Caco-2 (cell line): ENCODE measurements around the gene HTR3C. TPM values are rescaled to one million over a fixed set of nuclear protein-coding genes. Genes with fewer than 3 reads are reported as not detected.

Experiments used
- BruUV-seq: library from RNA; stranded (reverse); fragments of 400-500 nt; replicated peaks from 2 replicates; lab custom pipeline; 2021; lab: Mats Ljungman, UMichigan
- CTCF ChIA-PET: fragments of 300-600 bp; sonication (Branson Sonifier 250); formaldehyde crosslinking; loops from one replicate; lab custom pipeline; 2022; ENCODE audit warnings: antibody characterized with exemption; lab: Charles Lee
- POLR2A ChIA-PET: fragments of 300-600 bp; sonication (Branson Sonifier 250); formaldehyde crosslinking; loops from one replicate; lab custom pipeline; 2022; ENCODE audit warnings: antibody characterized with exemption; lab: Charles Lee
- DNase-seq, 2 experiments: peaks; one replicate each; pipeline versions ENCODE4 v3.0.0 to v3.0.0-alpha.2; 2020 to 2022
- H3K27me3 ChIP-seq: replicated peaks from 2 replicates; pipeline ENCODE4 v1.6.0; 2011; ENCODE audit warnings: low read length; ENCODE audit not compliant: control insufficient read depth, insufficient read depth
- H3K36me3 ChIP-seq: 2 replicates; pipeline ENCODE4 v1.5.1; 2011; ENCODE audit warnings: low read length; ENCODE audit not compliant: control insufficient read depth, insufficient read depth
- H3K4me1 ChIP-seq: fragments of 250-450 bp; sonication (Bioruptor Pico); 2 replicates; pipeline ENCODE4 v1.5.1; 2020; ENCODE audit warnings: mild to moderate bottlenecking
- H3K4me3 ChIP-seq: 2 replicates; pipeline ENCODE4 v1.5.1; 2011; ENCODE audit warnings: low read depth, mild to moderate bottlenecking, control low read depth, low read length
- H3K9me3 ChIP-seq: fragments of 250-450 bp; sonication (Bioruptor Pico); 2 replicates; pipeline ENCODE4 v1.5.1; 2020; ENCODE audit warnings: mild to moderate bottlenecking, moderate library complexity
- H3K27ac Mint-ChIP-seq: one replicate; pipeline ENCODE4 v1.8.0; 2022; ENCODE audit warnings: mixed read lengths; ENCODE audit not compliant: unreplicated experiment
- H3K27me3 Mint-ChIP-seq: one replicate; pipeline ENCODE4 v1.8.0; 2022; ENCODE audit warnings: mixed read lengths; ENCODE audit not compliant: insufficient read depth, unreplicated experiment
- H3K36me3 Mint-ChIP-seq: one replicate; pipeline ENCODE4 v1.8.0; 2022; ENCODE audit warnings: mild to moderate bottlenecking, mixed read lengths; ENCODE audit not compliant: insufficient read depth, unreplicated experiment
- H3K4me1 Mint-ChIP-seq: one replicate; pipeline ENCODE4 v1.8.0; 2022; ENCODE audit warnings: low read depth, mixed read lengths; ENCODE audit not compliant: unreplicated experiment
- H3K4me3 Mint-ChIP-seq: one replicate; pipeline ENCODE4 v1.8.0; 2022; ENCODE audit warnings: mild to moderate bottlenecking, moderate library complexity, mixed read lengths; ENCODE audit not compliant: unreplicated experiment
- H3K9me3 Mint-ChIP-seq: one replicate; pipeline ENCODE4 v1.8.0; 2022; ENCODE audit warnings: mixed read lengths; ENCODE audit not compliant: unreplicated experiment
- CTCF ChIP-seq, 2 experiments: fragments of 200-600 bp in 1 of 2; IDR thresholded peaks; 1 replicate in 1 of 2; 2 replicates in 1 of 2; pipeline versions ENCODE4 v1.5.1 to v1.8.0; 2011 to 2022; ENCODE audit warnings: antibody characterized with exemption in 1 of 2, control low read depth in 1 of 2, inconsistent platforms in 1 of 2, low read depth in 1 of 2, low read length in 1 of 2, mild to moderate bottlenecking in 1 of 2, moderate library complexity in 1 of 2; ENCODE audit not compliant: insufficient read depth in 1 of 2, severe bottlenecking in 1 of 2, unreplicated experiment in 1 of 2
- intact Hi-C: fragments of 100-400 bp; cut with micrococcal nuclease; formaldehyde crosslinking; loops from one replicate; pipeline ENCODE4 v1.10.0; 2022; ENCODE audit not compliant: unreplicated experiment
- total RNA-seq: library from RNA; stranded (reverse); gene quantifications from 2 replicates; pipeline ENCODE4 v1.2.3, GENCODE V29; 2022

The HTR3C gene
- total RNA-seq, 1 experiment from 2014 or later: not detected

GRCh38 chr3:184040010-184040409, 12.8 kb upstream of the HTR3C start:
- Mint-ChIP-seq H3K4me1 (no peaks in the 10 kb centered on the region), H3K36me3 (peaks cover 6% of the 10 kb centered on the region), H3K27ac (no peak overlapping the region), H3K4me3 (no peak overlapping the region), H3K27me3 (peaks cover 2% of the 10 kb centered on the region), H3K9me3 (no peaks in the 10 kb centered on the region)
- Histone ChIP-seq H3K36me3 (no peaks in the 10 kb centered on the region), H3K9me3 (no peaks in the 10 kb centered on the region), H3K27me3 (no peaks in the 10 kb centered on the region), H3K4me1 (no peaks in the 10 kb centered on the region), H3K4me3 (no peak overlapping the region)
- ChIA-PET CTCF (interaction anchor here (0.6 to 1.2 kb wide), 3 partner anchors 94 to 145 kb away, joined by 3 to 5 read pairs (median 4); no protein-coding TSS in a partner anchor), POLR2A (no interaction called here)
- no TSS peak for BruUV-seq
- TF ChIP-seq CTCF (IDR thresholded peaks at IDR 0.05; ENCODE audit: insufficient read depth in 1 of 2, low read depth in 1 of 2, low read length in 1 of 2, severe bottlenecking in 1 of 2, unreplicated experiment in 1 of 2): peak in 1 of 2 experiments; percentile 46
- DNase-seq: peak; percentile 49 to 55
- intact Hi-C loops: loop anchor here (1.0 kb wide), 1 partner anchor 94 kb away; no protein-coding TSS in a partner anchor

GRCh38 chr3:184042617-184043016, 10.2 kb upstream of the HTR3C start:
- Mint-ChIP-seq H3K4me3 (no peak overlapping the region), H3K9me3 (no peaks in the 10 kb centered on the region), H3K36me3 (no peaks in the 10 kb centered on the region), H3K27ac (no peak overlapping the region), H3K4me1 (no peaks in the 10 kb centered on the region), H3K27me3 (peaks cover 2% of the 10 kb centered on the region)
- intact Hi-C loops: no loop called here
- no peaks in the 10 kb centered on the region for H3K9me3 ChIP-seq
- TF ChIP-seq CTCF (IDR thresholded peaks at IDR 0.05; ENCODE audit: insufficient read depth in 1 of 2, low read depth in 1 of 2, low read length in 1 of 2, severe bottlenecking in 1 of 2, unreplicated experiment in 1 of 2): no peak
- no peaks in the 10 kb centered on the region for H3K36me3 ChIP-seq
- POLR2A ChIA-PET: no interaction called here
- DNase-seq: no peak
- BruUV-seq: no TSS peak
- no peaks in the 10 kb centered on the region for H3K4me1 ChIP-seq
- no peaks in the 10 kb centered on the region for H3K27me3 ChIP-seq
- H3K4me3 ChIP-seq: no peak overlapping the region
- CTCF ChIA-PET: no interaction called here

- H3K4me3 Mint-ChIP-seq: no peak overlapping the region
- CTCF ChIA-PET: no interaction called here
- no peaks in the 10 kb centered on the region for H3K27me3 ChIP-seq
- POLR2A ChIA-PET: no interaction called here
- H3K9me3 Mint-ChIP-seq: no peaks in the 10 kb centered on the region
- no peak overlapping the region for H3K27ac Mint-ChIP-seq
- H3K36me3 ChIP-seq: no peaks in the 10 kb centered on the region
- H3K4me1 Mint-ChIP-seq: no peaks in the 10 kb centered on the region
- peaks cover 5% of the 10 kb centered on the region for H3K27me3 Mint-ChIP-seq
- no TSS peak for BruUV-seq
- no peaks in the 10 kb centered on the region for H3K9me3 ChIP-seq
- no peak overlapping the region for H3K4me3 ChIP-seq
- TF ChIP-seq CTCF (IDR thresholded peaks at IDR 0.05; ENCODE audit: insufficient read depth in 1 of 2, low read depth in 1 of 2, low read length in 1 of 2, severe bottlenecking in 1 of 2, unreplicated experiment in 1 of 2): no peak
- H3K4me1 ChIP-seq: no peaks in the 10 kb centered on the region
- H3K36me3 Mint-ChIP-seq: no peaks in the 10 kb centered on the region
- no peak for DNase-seq
- intact Hi-C loops: no loop called here
These were observed 6.9 kb upstream of the HTR3C start for GRCh38 chr3:184045995-184046394.
